ENCODE data around the gene ALDH1A2.
A peak's percentile ranks its signal among the peaks of the same experiment; 100 is the strongest.

ALDH1A2 gene

DNA sequence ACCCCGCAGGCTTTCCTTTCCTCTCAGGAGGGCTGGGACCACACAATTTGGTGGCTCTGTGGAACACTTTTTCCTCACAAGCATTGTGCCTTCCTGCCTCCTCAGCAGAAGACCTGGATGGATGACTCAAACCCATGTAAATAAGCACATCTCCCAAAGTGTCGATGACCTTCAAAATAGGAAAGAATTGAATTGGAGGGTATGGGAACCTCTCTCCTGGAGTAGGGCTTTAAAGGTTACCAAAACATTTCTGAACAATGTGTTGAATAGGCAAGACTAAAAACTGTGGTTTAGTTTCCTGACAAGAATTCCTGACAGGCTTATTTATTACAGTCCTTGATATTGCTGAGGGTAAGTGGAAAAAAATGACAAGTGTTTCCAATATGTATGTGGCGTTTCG lies 118.2 kb downstream of the ALDH1A2 start:
- no peak overlapping the region for H2BK15ac ChIP-seq (ENCODE audit: low read depth, poor library complexity, severe bottlenecking)
- H3K4me2 ChIP-seq (ENCODE audit: low read length, poor library complexity, severe bottlenecking) = no peak overlapping the region
- no peaks in the 10 kb centered on the region for H3K79me1 ChIP-seq (replicated peaks; ENCODE audit: low read length, poor library complexity, severe bottlenecking)
- no peak overlapping the region for H2BK12ac ChIP-seq (ENCODE audit: low read length in 2 of 2)
- 88% methylated on average over 4 of the region's 4 CpGs for WGBS
- H2AK5ac ChIP-seq (ENCODE audit: low read length, severe bottlenecking) = no peak overlapping the region
- no peak overlapping the region for H3K9ac ChIP-seq (ENCODE audit: low read length)
- H3K27me3 ChIP-seq (ENCODE audit: control insufficient read depth in 1 of 2, insufficient read depth in 1 of 2, low read length in 2 of 2) = peaks cover 13 to 28% of the 10 kb centered on the region in 2 experiments
- H3K4ac ChIP-seq (ENCODE audit: low read depth in 1 of 2, low read length in 2 of 2) = no peak overlapping the region
- no peak overlapping the region for H4K8ac ChIP-seq (ENCODE audit: low read length)
- no peak overlapping the region for H2AFZ ChIP-seq (ENCODE audit: low read depth, low read length)
- DNase-seq = no peak
- H3K36me3 ChIP-seq (ENCODE audit: control insufficient read depth in 1 of 2, insufficient read depth in 2 of 2, low read depth in 1 of 2, low read length in 2 of 2) = no peaks in the 10 kb centered on the region
- H2BK5ac ChIP-seq (ENCODE audit: low read depth, low read length, poor library complexity, severe bottlenecking) = no peak overlapping the region
- no peak overlapping the region for H2BK120ac ChIP-seq (ENCODE audit: low read depth, low read length)
- peaks cover 4% of the 10 kb centered on the region for H3K4me1 ChIP-seq (ENCODE audit: control insufficient read depth, insufficient read depth, low read depth, low read length)
- no peak overlapping the region for H3K18ac ChIP-seq (ENCODE audit: low read depth in 1 of 2, low read length in 2 of 2)
- no peak overlapping the region for H4K91ac ChIP-seq (ENCODE audit: low read length)
- H3K23ac ChIP-seq (ENCODE audit: low read length in 2 of 2) = no peak overlapping the region
- H3K4me3 ChIP-seq (ENCODE audit: insufficient read depth in 1 of 2, low read depth in 1 of 2, low read length in 2 of 2) = no peak overlapping the region
- H3K14ac ChIP-seq (ENCODE audit: low read length in 2 of 2) = no peak overlapping the region
- no peak overlapping the region for H3K27ac ChIP-seq (ENCODE audit: low read length, poor library complexity, severe bottlenecking)
- H3K9me3 ChIP-seq (ENCODE audit: control insufficient read depth, low read length) = no peaks in the 10 kb centered on the region

DNA sequence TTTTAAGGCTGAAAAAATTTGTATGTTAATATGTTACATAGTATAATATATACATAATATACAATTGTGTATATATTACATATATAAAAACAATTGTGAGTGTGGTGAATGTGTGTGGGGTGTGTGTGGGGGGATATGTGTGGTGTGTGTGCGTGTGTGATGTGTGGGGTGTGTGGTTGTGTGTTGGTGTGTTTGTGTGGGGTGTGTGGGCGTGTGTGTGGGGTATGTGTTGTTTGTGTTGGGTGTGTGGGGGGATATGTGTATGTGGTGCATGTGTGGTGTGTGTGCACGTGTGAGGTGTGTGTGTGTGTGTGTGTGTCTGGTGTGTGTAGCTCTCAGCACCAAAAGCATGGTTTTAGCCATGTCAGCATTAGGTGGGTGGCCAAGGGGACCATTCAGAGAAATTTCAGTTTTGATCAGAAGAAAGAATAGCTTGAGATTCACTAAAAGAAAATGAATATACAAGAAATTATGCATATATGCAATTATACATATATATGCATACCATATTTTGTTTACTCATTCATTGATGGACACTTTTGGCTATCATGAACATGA lies 118.9 kb downstream of the ALDH1A2 start:
- Histone ChIP-seq H3K9me3 (ENCODE audit: control insufficient read depth, low read length) (no peaks in the 10 kb centered on the region), H3K27me3 (ENCODE audit: control insufficient read depth in 1 of 2, insufficient read depth in 1 of 2, low read length in 2 of 2) (peaks cover 14 to 27% of the 10 kb centered on the region in 2 experiments), H2BK15ac (ENCODE audit: low read depth, poor library complexity, severe bottlenecking) (no peak overlapping the region), H3K79me1 (replicated peaks; ENCODE audit: low read length, poor library complexity, severe bottlenecking) (no peaks in the 10 kb centered on the region), H4K91ac (ENCODE audit: low read length) (no peak overlapping the region), H2BK120ac (ENCODE audit: low read depth, low read length) (no peak overlapping the region), H2AK5ac (ENCODE audit: low read length, severe bottlenecking) (no peak overlapping the region), H3K9ac (ENCODE audit: low read length) (no peak overlapping the region), H3K14ac (ENCODE audit: low read length in 2 of 2) (no peak overlapping the region), H3K36me3 (ENCODE audit: control insufficient read depth in 1 of 2, insufficient read depth in 2 of 2, low read depth in 1 of 2, low read length in 2 of 2) (no peaks in the 10 kb centered on the region), H3K4me1 (ENCODE audit: control insufficient read depth, insufficient read depth, low read depth, low read length) (peaks cover 4% of the 10 kb centered on the region), H3K4ac (ENCODE audit: low read depth in 1 of 2, low read length in 2 of 2) (no peak overlapping the region), H3K4me3 (ENCODE audit: insufficient read depth in 1 of 2, low read depth in 1 of 2, low read length in 2 of 2) (no peak overlapping the region), H2BK12ac (ENCODE audit: low read length in 2 of 2) (no peak overlapping the region), H3K18ac (ENCODE audit: low read depth in 1 of 2, low read length in 2 of 2) (no peak overlapping the region), H3K23ac (ENCODE audit: low read length in 2 of 2) (no peak overlapping the region), H3K27ac (ENCODE audit: low read length, poor library complexity, severe bottlenecking) (no peak overlapping the region), H3K4me2 (ENCODE audit: low read length, poor library complexity, severe bottlenecking) (no peak overlapping the region), H2BK5ac (ENCODE audit: low read depth, low read length, poor library complexity, severe bottlenecking) (no peak overlapping the region), H2AFZ (ENCODE audit: low read depth, low read length) (no peak overlapping the region), H4K8ac (ENCODE audit: low read length) (no peak overlapping the region)
- no peak for DNase-seq
- 60% methylated on average over 3 of the region's 3 CpGs for WGBS

DNA sequence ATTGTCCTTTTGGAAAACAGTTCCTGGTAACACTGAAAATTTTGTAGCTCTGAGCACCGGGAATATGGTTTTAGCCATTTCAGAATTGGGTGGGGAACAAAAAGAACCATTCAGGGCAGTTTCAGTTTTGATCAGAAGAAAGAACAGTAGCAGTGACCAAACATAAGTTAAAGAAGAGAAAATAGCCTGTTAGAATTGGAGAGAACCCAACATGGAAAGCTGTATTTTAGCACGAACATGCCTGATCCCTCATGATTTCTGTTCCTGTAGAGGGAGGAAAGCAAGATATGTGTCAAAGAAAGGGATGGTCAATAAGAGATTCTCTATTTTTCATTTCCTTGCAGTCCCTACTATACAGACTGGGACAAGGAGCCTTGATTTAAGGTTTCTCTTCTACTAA lies 119.9 kb downstream of the ALDH1A2 start:
- Histone ChIP-seq H3K27me3 (ENCODE audit: control insufficient read depth in 1 of 2, insufficient read depth in 1 of 2, low read length in 2 of 2) (peaks cover 12 to 24% of the 10 kb centered on the region in 2 experiments), H4K91ac (ENCODE audit: low read length) (no peak overlapping the region), H3K18ac (ENCODE audit: low read depth in 1 of 2, low read length in 2 of 2) (no peak overlapping the region), H2AFZ (ENCODE audit: low read depth, low read length) (no peak overlapping the region), H2BK120ac (ENCODE audit: low read depth, low read length) (no peak overlapping the region), H3K27ac (ENCODE audit: low read length, poor library complexity, severe bottlenecking) (no peak overlapping the region), H3K79me1 (replicated peaks; ENCODE audit: low read length, poor library complexity, severe bottlenecking) (no peaks in the 10 kb centered on the region), H3K9ac (ENCODE audit: low read length) (no peak overlapping the region), H3K4me3 (ENCODE audit: insufficient read depth in 1 of 2, low read depth in 1 of 2, low read length in 2 of 2) (no peak overlapping the region), H2BK12ac (ENCODE audit: low read length in 2 of 2) (no peak overlapping the region), H2BK15ac (ENCODE audit: low read depth, poor library complexity, severe bottlenecking) (no peak overlapping the region), H3K36me3 (ENCODE audit: control insufficient read depth in 1 of 2, insufficient read depth in 2 of 2, low read depth in 1 of 2, low read length in 2 of 2) (no peaks in the 10 kb centered on the region), H3K4me2 (ENCODE audit: low read length, poor library complexity, severe bottlenecking) (no peak overlapping the region), H3K23ac (ENCODE audit: low read length in 2 of 2) (no peak overlapping the region), H4K8ac (ENCODE audit: low read length) (no peak overlapping the region), H3K14ac (ENCODE audit: low read length in 2 of 2) (no peak overlapping the region), H3K4ac (ENCODE audit: low read depth in 1 of 2, low read length in 2 of 2) (no peak overlapping the region), H2BK5ac (ENCODE audit: low read depth, low read length, poor library complexity, severe bottlenecking) (no peak overlapping the region), H3K4me1 (ENCODE audit: control insufficient read depth, insufficient read depth, low read depth, low read length) (peaks cover 4% of the 10 kb centered on the region), H2AK5ac (ENCODE audit: low read length, severe bottlenecking) (no peak overlapping the region), H3K9me3 (ENCODE audit: control insufficient read depth, low read length) (no peaks in the 10 kb centered on the region)
- DNase-seq = no peak
- 85% methylated on average over 2 of the region's 2 CpGs for WGBS

DNA sequence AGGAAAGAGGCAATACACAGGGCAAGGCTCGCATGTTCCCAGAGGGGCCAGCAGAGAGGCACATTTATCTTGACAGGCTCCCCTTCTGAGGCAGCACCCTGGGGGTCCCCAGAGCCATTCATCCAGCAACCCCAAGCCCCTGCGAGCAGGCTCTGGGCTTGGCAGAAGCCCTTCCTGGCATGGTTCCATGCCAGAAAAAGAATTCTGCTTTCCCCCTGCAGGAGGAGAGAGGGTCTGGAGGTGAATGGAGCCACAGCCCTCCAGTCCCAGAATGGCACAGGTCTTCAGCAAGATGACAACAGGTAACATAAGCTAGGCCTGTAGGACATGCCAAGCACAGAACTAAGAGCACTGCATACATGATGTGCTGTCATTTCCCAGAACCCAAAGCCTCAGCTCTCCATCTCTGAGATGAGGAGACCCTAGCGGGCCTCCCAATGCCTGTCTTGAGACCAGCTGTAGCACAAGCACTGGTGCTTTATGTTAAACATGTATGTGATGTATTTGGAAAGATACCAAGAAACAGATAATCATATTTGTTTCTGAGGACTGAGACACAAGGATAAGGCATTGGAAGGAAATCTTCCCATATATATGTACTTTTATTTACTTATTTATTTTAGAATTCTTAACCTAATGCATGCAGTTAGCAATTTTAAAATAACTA lies 121.6 kb downstream of the ALDH1A2 start:
- peak overlapping the region in 1 of 2 experiments; percentile 18 for H3K14ac ChIP-seq (ENCODE audit: low read length in 2 of 2)
- no peak overlapping the region for H3K23ac ChIP-seq (ENCODE audit: low read length in 2 of 2)
- DNase-seq = no peak
- H3K9ac ChIP-seq (ENCODE audit: low read length) = no peak overlapping the region
- H3K27ac ChIP-seq (ENCODE audit: low read length, poor library complexity, severe bottlenecking) = no peak overlapping the region
- no peaks in the 10 kb centered on the region for H3K36me3 ChIP-seq (ENCODE audit: control insufficient read depth in 1 of 2, insufficient read depth in 2 of 2, low read depth in 1 of 2, low read length in 2 of 2)
- no peak overlapping the region for H2BK15ac ChIP-seq (ENCODE audit: low read depth, poor library complexity, severe bottlenecking)
- H3K4ac ChIP-seq (ENCODE audit: low read depth in 1 of 2, low read length in 2 of 2) = no peak overlapping the region
- peaks cover 4% of the 10 kb centered on the region for H3K4me1 ChIP-seq (ENCODE audit: control insufficient read depth, insufficient read depth, low read depth, low read length)
- H3K9me3 ChIP-seq (ENCODE audit: control insufficient read depth, low read length) = no peaks in the 10 kb centered on the region
- no peak overlapping the region for H2AFZ ChIP-seq (ENCODE audit: low read depth, low read length)
- H3K4me3 ChIP-seq (ENCODE audit: insufficient read depth in 1 of 2, low read depth in 1 of 2, low read length in 2 of 2) = no peak overlapping the region
- H2BK12ac ChIP-seq (ENCODE audit: low read length in 2 of 2) = no peak overlapping the region
- no peak overlapping the region for H2BK5ac ChIP-seq (ENCODE audit: low read depth, low read length, poor library complexity, severe bottlenecking)
- no peak overlapping the region for H3K4me2 ChIP-seq (ENCODE audit: low read length, poor library complexity, severe bottlenecking)
- no peak overlapping the region for H3K18ac ChIP-seq (ENCODE audit: low read depth in 1 of 2, low read length in 2 of 2)
- 75% methylated on average over 3 of the region's 3 CpGs for WGBS
- no peak overlapping the region for H2BK120ac ChIP-seq (ENCODE audit: low read depth, low read length)
- no peak overlapping the region for H2AK5ac ChIP-seq (ENCODE audit: low read length, severe bottlenecking)
- no peaks in the 10 kb centered on the region for H3K79me1 ChIP-seq (replicated peaks; ENCODE audit: low read length, poor library complexity, severe bottlenecking)
- no peak overlapping the region for H4K8ac ChIP-seq (ENCODE audit: low read length)
- H4K91ac ChIP-seq (ENCODE audit: low read length) = no peak overlapping the region
- H3K27me3 ChIP-seq (ENCODE audit: control insufficient read depth in 1 of 2, insufficient read depth in 1 of 2, low read length in 2 of 2) = peaks cover 12 to 20% of the 10 kb centered on the region in 2 experiments

All from mesenchymal stem cell (in vitro differentiated cells and primary cell).